ENCODE measurements around the gene HPGDS.

- TF ChIP-seq PAF1 (CRISPR knock-in tag; IDR thresholded peaks at IDR 0.05) (no peak), TGIF2 (CRISPR knock-in tag; IDR thresholded peaks at IDR 0.05) (no peak), ESRRA (CRISPR knock-in tag; IDR thresholded peaks at IDR 0.05; ENCODE audit: low read depth) (no peak), MYNN (CRISPR knock-in tag; IDR thresholded peaks at IDR 0.05; ENCODE audit: low read depth) (no peak), ZFP1 (CRISPR knock-in tag; IDR thresholded peaks at IDR 0.05) (no peak), HDAC1 (CRISPR knock-in tag; IDR thresholded peaks at IDR 0.05) (no peak), ZNF691 (CRISPR knock-in tag; IDR thresholded peaks at IDR 0.05; ENCODE audit: borderline replicate concordance, low read depth) (no peak), ZIK1 (CRISPR knock-in tag; IDR thresholded peaks at IDR 0.05; ENCODE audit: borderline replicate concordance, low read depth) (no peak), DPF2 (CRISPR knock-in tag; IDR thresholded peaks at IDR 0.05; ENCODE audit: borderline replicate concordance, low read depth) (no peak), TAF1 (CRISPR knock-in tag; IDR thresholded peaks at IDR 0.05) (no peak), ZNF558 (CRISPR knock-in tag; IDR thresholded peaks at IDR 0.05; ENCODE audit: borderline replicate concordance) (no peak)
Observed at GRCh38 chr4:94390804-94391410, 48.3 kb upstream of the HPGDS start.

Data from HepG2 (cell line).